Spleen (tissue), 7 donors: Measurements from ENCODE around the gene FXYD4.

Experiments
- CTCF ChIP-seq, 11 experiments: fragments of 200-600 bp in 7 of 11; fragments of 450-650 bp in 4 of 11; sonication (generic) in 4 of 11; IDR thresholded peaks in 8 of 11; conservative IDR thresholded peaks in 3 of 11; 1 replicate in 7 of 11; 2 replicates in 4 of 11; pipeline versions ENCODE4 v1.4.0 to v1.8.0; 2016 to 2021; ENCODE audit warnings: antibody characterized with exemption in 11 of 11, inconsistent platforms in 4 of 11, mild to moderate bottlenecking in 1 of 11
- POLR2A ChIP-seq, 3 donors: fragments of 450-650 bp; IDR thresholded peaks; one replicate each; pipeline ENCODE4 v1.5.1; 2017; ENCODE audit warnings: antibody characterized with exemption in 3 of 3, mild to moderate bottlenecking in 1 of 3
- POLR2AphosphoS5 ChIP-seq, 3 donors: sonication (generic); formaldehyde crosslinking; IDR thresholded peaks; one replicate each; pipeline ENCODE4 v1.5.1; 2017; ENCODE audit warnings: antibody characterized with exemption in 3 of 3
- donor health status: DM: no; HTN: no; CAD: no; lungs with moderate emphysema.
- donor health status: DM: no; HTN: no; CAD: no.
- donor health status: DM: no; HTN: no; CAD: no.

- TF ChIP-seq CTCF (IDR thresholded peaks at IDR 0.05 in 8 of 11, conservative IDR thresholded peaks at IDR 0.05 in 3 of 11) (no peak), POLR2A (IDR thresholded peaks at IDR 0.05) (no peak), POLR2AphosphoS5 (IDR thresholded peaks at IDR 0.05) (peak in 2 of 3 donors; percentile 44 to 56)
Measured at GRCh38 chr10:43383204-43383971, 12.0 kb downstream of the FXYD4 start.
